ENCODE results near the gene RND2.
A peak's percentile ranks its signal among the peaks of the same experiment; 100 is the strongest.
"Not testable (repeated sequence)": the region's sequence is repeated elsewhere in the genome, so short reads cannot be mapped to it uniquely, and the experiment has no call there.

The RND2 gene

DNA sequence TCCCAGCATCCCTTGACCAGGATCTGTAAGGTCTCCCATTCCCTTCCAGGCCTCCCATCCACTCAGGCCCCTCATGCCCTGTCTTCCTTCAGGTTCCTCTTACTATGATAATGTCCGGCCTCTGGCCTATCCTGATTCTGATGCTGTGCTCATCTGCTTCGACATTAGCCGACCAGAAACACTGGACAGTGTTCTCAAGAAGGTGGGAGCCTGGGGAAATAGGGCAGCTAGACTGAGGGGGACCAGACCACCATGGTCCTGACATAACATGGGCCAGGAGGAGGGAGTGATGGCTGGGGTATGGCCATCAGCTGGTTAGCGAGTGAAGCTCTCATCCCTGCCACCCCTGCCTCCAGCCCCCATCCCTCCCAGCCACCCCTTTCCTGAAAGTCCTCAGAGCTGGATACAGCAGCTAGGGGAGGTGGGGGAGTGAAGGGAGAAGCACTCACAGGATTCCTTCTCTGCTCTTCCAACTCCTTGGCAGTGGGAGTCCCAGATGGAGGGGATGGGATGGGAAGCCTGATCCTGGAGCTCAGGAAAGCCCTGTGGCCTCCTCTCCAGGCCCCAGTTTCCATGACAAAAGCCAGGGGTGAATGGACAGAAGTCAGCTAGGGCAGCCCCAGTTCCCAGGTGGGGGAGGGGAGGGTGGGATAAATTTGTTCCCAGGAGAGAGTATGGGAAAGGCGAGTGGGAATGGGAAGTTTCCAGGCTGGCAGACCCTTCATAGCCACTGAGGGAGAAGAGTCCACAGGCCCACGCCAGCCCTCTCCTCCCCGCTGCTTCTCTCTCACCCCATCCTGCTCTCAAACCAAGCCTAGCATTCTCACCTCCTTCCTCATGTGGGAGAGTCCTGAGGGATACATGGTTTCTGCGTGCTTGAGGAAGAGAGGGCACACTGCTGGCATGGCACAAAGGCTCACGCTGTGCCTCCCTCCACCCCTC lies 2.3 kb downstream of the RND2 start:
- DNase-seq, result no peak

GRCh38 chr17:43028221-43028861 lies 3.3 kb downstream of the RND2 start:
- no peak for DNase-seq

GRCh38 chr17:43030137-43030767 lies 5.2 kb downstream of the RND2 start:
- no peak for DNase-seq

GRCh38 chr17:43031666-43032065 lies 6.6 kb downstream of the RND2 start:
- DNase-seq, result no peak

DNA sequence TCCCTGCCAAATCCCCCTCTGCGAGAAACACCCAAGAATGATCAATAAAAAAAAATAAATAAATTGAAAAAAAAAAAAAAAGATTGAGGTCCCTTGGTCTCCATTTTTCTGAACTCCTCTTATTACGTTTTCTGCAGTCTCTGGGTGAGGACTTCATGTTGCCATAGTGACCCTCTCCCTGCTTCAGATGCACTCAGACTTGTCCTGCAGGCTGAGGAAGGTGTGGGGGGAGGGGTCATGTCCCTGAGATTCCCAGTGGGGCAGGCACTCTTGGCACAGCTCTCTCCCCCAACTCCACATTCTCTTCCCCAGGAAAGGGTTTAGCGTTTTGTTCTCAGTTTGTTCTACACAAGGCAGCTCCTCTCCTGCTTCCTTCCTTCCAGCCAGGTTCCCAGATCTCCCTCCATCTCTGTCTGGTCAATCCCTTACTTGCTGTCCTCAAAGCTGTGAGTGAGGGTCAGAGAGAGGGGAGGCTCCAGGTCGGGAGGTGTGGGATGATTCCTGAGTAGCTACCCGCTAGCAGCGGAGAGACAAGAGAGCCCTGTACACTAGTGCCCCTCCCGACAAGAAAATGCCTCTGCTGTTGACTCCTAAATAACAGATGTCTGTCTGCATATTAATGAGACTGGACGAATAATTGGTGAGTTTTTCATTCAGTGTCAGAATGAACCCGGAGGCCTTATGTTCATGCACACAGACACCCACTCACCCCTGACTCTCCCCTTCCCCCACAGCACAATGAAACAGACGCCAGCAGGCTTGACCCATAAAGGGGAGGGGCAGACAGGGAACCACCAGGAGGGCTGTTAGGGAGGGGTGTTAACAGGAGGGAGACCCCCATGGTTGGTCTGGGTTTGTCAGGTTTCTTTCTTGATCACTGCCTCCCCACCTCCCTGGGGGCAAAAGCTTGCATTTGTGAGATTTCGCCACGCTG lies 9.2 kb downstream of the RND2 start:
- DNase-seq, result peak; percentile 60

DNA sequence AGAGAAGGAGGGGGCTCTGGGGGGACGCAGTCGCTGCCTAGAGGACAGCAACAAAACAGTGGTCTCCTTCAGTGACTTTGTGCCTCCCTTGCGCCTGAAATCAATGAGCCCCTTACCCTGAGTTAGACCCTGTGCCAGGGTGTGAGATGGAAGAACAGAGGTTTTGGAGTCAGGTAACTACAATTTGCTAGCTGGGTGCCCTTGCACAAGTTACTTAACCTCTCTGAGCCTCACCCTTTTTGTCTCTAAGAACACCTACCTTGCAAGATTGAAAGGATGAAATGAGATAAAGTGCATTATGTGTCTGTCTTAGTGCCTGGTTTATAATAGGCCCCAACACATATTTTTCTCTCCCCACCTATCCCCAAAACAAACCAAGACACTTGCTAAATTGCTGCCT lies 9.9 kb downstream of the RND2 start:
- no peak for DNase-seq

- DNase-seq, result no peak
These were observed 14.6 kb downstream of the RND2 start for GRCh38 chr17:43039646-43040045.

GRCh38 chr17:43040655-43041054 lies 15.6 kb downstream of the RND2 start:
- DNase-seq, result no peak

- DNase-seq, result no peak
These were observed 17.1 kb downstream of the RND2 start for GRCh38 chr17:43042025-43042628.

DNA sequence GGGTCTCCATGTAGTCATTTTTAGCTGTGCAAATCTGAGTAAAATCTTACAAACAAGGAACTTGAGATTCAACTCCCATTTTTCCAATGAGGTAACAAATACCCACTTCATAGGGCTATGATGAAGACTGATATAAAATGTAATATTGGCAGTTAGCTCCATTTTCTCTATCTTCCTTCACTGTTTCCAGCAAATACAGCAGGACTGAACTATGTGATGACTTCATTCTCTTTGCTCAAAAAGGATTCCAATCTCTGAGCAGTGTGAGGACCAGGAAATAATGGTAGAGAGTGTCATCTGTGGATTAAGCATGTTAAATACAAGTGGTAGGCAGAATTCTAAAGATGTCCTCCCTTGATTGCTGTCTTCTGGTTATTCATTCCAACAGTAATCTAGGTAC lies 18.3 kb downstream of the RND2 start:
- DNase-seq, result no peak

- DNase-seq, result no peak
These were observed 19.0 kb downstream of the RND2 start for GRCh38 chr17:43044024-43044423.

DNA sequence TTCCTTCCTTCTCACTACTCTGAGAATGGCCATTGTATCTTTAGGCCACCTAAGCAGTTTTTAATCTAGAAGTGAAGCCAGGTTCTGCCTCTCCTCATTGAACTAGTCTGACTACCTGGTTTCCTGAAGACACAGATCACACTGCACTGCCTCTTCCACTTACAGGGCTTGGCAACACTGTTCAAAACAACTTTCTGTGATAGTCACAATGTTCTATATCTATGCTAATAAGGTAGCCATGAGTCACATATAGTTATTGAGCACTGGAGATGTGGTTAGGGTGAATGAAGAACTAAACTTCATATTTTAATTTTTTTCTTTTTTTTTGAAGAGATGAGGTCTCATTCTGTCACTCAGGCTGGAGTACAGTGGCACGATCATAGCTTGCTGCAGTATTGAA lies 26.9 kb downstream of the RND2 start:
- DNase-seq, result no peak

DNA sequence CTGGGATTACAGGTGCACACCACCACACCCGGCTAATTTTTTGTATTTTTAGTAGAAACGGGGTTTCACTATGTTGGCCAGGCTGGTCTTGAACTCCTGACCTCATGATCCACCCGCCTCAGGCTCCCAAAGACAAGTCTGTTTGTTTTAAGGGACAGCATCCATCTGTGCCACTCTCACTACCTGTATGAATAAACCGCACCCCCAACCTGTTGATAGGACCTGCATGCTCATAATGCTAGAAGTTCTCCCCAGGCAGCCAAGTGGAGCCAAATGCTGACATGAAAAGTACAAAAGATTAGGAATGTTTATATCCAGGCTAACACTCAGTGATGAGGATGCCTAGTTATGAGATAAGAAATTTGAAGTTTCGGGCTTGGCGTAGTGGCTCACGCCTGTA lies 28.0 kb downstream of the RND2 start:
- not testable (repeated sequence) for DNase-seq

- no peak for DNase-seq
These were observed 31.0 kb downstream of the RND2 start for GRCh38 chr17:43056051-43056450.

GRCh38 chr17:43062984-43063638 lies 38.1 kb downstream of the RND2 start:
- no peak for DNase-seq

- no peak for DNase-seq
These were observed 43.7 kb downstream of the RND2 start for GRCh38 chr17:43068570-43069367.

DNA sequence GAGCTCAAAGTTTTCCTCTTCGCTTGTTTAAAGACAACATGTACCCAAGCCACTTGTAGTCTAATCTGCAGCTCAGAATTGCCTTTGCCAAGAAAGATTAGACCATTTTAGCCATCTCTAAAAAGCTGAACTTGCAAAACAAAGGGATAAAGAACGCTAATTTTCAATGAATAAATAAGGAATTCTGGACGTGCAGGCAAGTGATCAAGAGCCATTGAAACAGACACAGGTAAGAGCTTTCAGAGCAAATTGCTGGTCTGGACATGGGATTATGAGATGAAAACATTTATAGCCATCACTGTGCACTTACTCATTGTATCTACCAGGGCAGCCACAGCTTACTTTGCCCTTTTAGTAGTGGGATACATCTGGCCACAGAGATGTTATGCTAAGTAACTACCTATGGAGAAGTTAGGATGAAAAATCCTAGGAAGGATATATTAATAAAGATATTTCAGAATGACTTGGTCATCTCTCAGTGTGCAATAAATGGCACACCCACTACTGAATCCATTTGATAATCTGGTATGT lies 44.4 kb downstream of the RND2 start:
- no peak for DNase-seq

DNA sequence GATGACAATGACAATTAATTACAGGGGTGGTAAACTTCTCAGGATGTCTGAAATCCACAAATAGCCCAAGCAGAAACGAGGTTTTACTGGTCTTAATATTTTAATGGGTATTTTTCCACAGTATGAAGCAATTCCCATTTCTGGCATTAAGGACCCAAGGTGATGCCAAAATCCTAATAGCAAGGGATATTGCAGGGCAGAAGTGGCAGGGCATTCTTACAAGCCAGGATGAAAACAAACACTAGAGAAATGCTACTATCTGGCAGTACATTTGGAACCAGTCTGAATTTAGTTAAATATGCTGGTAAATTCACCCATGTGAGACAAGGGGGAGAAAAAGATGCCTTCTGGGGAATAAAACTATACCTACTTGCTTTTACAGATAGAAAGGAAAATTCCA lies 45.2 kb downstream of the RND2 start:
- DNase-seq, result no peak

GRCh38 chr17:43070872-43071271 lies 45.8 kb downstream of the RND2 start:
- no peak for DNase-seq

DNA sequence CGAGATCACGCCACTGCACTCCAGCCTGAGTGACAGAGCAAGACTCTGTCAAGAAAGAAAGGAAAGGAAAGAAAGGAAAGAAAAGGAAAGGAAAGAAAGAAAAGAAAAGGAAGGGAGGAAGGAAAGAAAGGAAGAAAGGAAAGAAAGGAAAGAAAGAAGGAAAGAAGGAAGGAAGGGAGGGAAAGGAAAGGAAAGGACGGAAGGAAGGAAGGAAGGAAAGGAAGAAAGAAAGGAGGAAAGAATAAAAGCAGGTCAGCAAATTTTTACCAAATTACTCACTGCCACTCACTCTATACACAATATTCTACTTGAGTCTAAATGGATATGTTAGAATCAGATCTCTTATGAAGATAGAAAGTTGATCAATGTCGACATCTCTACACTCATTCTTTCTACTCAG lies 49.8 kb downstream of the RND2 start:
- DNase-seq, result no peak

All from NCI-H2171 treated with DMSO at 0.1 percent for 48 hours (cell line).